ENCODE data around the gene DCDC2C. TPM values are rescaled to one million over a fixed set of nuclear protein-coding genes. Genes with fewer than 3 reads are reported as not detected.

Gene DCDC2C
- total RNA-seq, 4 donors from 2014 or later, result not detected

DNA sequence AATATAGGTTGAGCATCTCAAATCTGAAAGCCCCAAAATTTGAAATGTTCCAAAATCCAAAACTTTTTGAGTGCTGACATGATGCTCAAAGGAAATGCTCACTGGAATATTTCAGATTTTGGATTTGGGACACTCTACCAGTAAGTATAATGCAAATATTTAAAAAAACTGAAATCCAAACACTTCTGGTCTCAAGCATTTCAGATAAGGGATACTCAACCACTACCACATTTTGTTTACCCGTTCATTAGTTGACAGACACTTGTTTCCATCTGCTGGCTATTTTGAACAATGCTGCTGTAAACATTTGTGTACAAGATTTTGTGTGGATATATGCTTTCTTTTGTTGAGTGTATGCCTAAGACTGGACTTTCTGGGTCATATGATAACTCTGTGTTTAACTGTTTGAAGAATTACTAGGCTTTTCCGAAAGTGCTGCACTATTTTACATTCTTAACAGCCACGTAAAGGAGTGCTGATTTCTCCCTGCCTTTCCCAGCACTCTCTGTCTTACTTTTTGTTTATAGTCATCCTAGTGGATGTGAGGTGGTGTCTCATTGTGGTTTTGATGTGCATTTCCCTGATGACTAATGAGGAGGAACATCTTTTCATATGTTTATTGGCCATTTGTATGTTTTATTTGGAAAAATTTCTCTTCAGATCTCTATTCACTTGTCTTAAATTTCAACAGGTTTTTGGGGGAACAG lies 19.5 kb upstream of the DCDC2C start:
- TF ChIP-seq, protein P1, sequence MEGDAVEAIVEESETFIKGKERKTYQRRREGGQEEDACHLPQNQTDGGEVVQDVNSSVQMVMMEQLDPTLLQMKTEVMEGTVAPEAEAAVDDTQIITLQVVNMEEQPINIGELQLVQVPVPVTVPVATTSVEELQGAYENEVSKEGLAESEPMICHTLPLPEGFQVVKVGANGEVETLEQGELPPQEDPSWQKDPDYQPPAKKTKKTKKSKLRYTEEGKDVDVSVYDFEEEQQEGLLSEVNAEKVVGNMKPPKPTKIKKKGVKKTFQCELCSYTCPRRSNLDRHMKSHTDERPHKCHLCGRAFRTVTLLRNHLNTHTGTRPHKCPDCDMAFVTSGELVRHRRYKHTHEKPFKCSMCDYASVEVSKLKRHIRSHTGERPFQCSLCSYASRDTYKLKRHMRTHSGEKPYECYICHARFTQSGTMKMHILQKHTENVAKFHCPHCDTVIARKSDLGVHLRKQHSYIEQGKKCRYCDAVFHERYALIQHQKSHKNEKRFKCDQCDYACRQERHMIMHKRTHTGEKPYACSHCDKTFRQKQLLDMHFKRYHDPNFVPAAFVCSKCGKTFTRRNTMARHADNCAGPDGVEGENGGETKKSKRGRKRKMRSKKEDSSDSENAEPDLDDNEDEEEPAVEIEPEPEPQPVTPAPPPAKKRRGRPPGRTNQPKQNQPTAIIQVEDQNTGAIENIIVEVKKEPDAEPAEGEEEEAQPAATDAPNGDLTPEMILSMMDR (IDR thresholded peaks at IDR 0.05), result no peak
- no peak for TF ChIP-seq POLR2A (IDR thresholded peaks at IDR 0.05)
- DNase-seq, result no peak
- H3K4me3 ChIP-seq, result no peak overlapping the region
- no peak overlapping the region for H3K27ac ChIP-seq
- no peaks in the 10 kb centered on the region for H3K9me3 ChIP-seq
- H3K36me3 ChIP-seq, result no peaks in the 10 kb centered on the region
- H3K4me1 ChIP-seq, result no peaks in the 10 kb centered on the region
- intact Hi-C loops (cut with DNase I; ENCODE audit: low total_unique reads), result no loop called here
- H3K27me3 ChIP-seq, result no peaks in the 10 kb centered on the region

GRCh38 chr2:3689998-3690748 lies 13.2 kb upstream of the DCDC2C start:
- H3K4me3 ChIP-seq, result no peak overlapping the region
- no peaks in the 10 kb centered on the region for H3K4me1 ChIP-seq
- peaks cover 0 to 3% of the 10 kb centered on the region in 2 donors for H3K27me3 ChIP-seq
- no peak for DNase-seq
- no peak overlapping the region for H3K27ac ChIP-seq
- H3K36me3 ChIP-seq, result no peaks in the 10 kb centered on the region
- no peaks in the 10 kb centered on the region for H3K9me3 ChIP-seq
- intact Hi-C loops (cut with DNase I; ENCODE audit: low total_unique reads), result no loop called here
- TF ChIP-seq, protein P1 (IDR thresholded peaks at IDR 0.05), result no peak
- TF ChIP-seq POLR2A (IDR thresholded peaks at IDR 0.05), result no peak

DNA sequence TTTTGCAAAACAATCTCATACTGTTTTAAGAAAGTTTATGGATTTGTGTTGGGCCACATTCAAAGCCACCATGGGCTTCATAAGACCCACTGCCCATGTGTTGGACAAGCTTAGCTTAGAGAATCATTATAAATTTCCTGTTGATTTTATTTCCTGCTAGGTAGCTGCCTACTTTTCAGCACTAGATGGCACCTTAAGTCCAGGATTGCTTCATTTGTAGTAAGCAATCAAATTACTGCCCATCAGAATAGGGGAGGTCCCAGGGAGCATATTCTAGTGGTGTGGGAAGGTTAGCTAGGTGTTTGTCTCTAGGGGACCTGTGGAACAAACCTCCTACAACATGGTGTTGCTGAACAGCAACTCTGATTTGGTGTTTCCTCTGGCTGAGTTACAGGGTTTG lies 11.0 kb upstream of the DCDC2C start:
- H3K36me3 ChIP-seq, result no peaks in the 10 kb centered on the region
- TF ChIP-seq POLR2A (IDR thresholded peaks at IDR 0.05), result no peak
- TF ChIP-seq, protein P1 (IDR thresholded peaks at IDR 0.05), result no peak
- intact Hi-C loops (cut with DNase I; ENCODE audit: low total_unique reads), result no loop called here
- H3K27ac ChIP-seq, result no peak overlapping the region
- H3K4me3 ChIP-seq, result no peak overlapping the region
- DNase-seq, result no peak
- peaks cover 0 to 3% of the 10 kb centered on the region in 2 donors for H3K27me3 ChIP-seq
- no peaks in the 10 kb centered on the region for H3K4me1 ChIP-seq
- H3K9me3 ChIP-seq, result no peaks in the 10 kb centered on the region

- no peak overlapping the region for H3K27ac ChIP-seq
- TF ChIP-seq POLR2A (IDR thresholded peaks at IDR 0.05), result no peak
- TF ChIP-seq, protein P1 (IDR thresholded peaks at IDR 0.05), result no peak
- no peaks in the 10 kb centered on the region for H3K27me3 ChIP-seq
- no peaks in the 10 kb centered on the region for H3K36me3 ChIP-seq
- intact Hi-C loops (cut with DNase I; ENCODE audit: low total_unique reads), result no loop called here
- H3K4me3 ChIP-seq, result no peak overlapping the region
- no peak for DNase-seq
- H3K4me1 ChIP-seq, result no peaks in the 10 kb centered on the region
- no peaks in the 10 kb centered on the region for H3K9me3 ChIP-seq
These were observed 6.8 kb upstream of the DCDC2C start for GRCh38 chr2:3696545-3696944.

GRCh38 chr2:3701071-3701470 lies 2.3 kb upstream of the DCDC2C start:
- peaks cover 0 to 7% of the 10 kb centered on the region in 2 donors for H3K4me1 ChIP-seq
- no peak overlapping the region for H3K27ac ChIP-seq
- TF ChIP-seq, protein P1 (IDR thresholded peaks at IDR 0.05), result no peak
- TF ChIP-seq POLR2A (IDR thresholded peaks at IDR 0.05), result no peak
- peaks cover 0 to 8% of the 10 kb centered on the region in 2 donors for H3K27me3 ChIP-seq
- H3K9me3 ChIP-seq, result no peaks in the 10 kb centered on the region
- H3K36me3 ChIP-seq, result no peaks in the 10 kb centered on the region
- no peak overlapping the region for H3K4me3 ChIP-seq
- intact Hi-C loops (cut with DNase I; ENCODE audit: low total_unique reads), result no loop called here
- no peak for DNase-seq

Data from uterus (tissue), 4 donors.